DMS79 treated with DMSO at 0.1 percent for 48 hours (cell line): Measurements from ENCODE around the gene RUNX1.

Experiments used
- DNase-seq: peaks from one replicate; lab custom pipeline; 2025; lab: John Stamatoyannopoulos, UW

The RUNX1 gene

GRCh38 chr21:34992736-34993398 lies 56.2 kb downstream of the RUNX1 start:
- DNase-seq: no peak

GRCh38 chr21:34992180-34992579 lies 56.9 kb downstream of the RUNX1 start:
- no peak for DNase-seq

- DNase-seq: no peak
Measured at GRCh38 chr21:34991366-34991957, 57.6 kb downstream of the RUNX1 start.

GRCh38 chr21:34990842-34991241 lies 58.3 kb downstream of the RUNX1 start:
- no peak for DNase-seq

GRCh38 chr21:34989337-34990151 lies 59.6 kb downstream of the RUNX1 start:
- no peak for DNase-seq

GRCh38 chr21:34988625-34989024 lies 60.5 kb downstream of the RUNX1 start:
- no peak for DNase-seq

GRCh38 chr21:34988139-34988538 lies 61.0 kb downstream of the RUNX1 start:
- DNase-seq: no peak

GRCh38 chr21:34987501-34988072 lies 61.5 kb downstream of the RUNX1 start:
- no peak for DNase-seq

GRCh38 chr21:34986561-34987500 lies 62.3 kb downstream of the RUNX1 start:
- no peak for DNase-seq

- no peak for DNase-seq
Measured at GRCh38 chr21:34984356-34985058, 64.6 kb downstream of the RUNX1 start.

GRCh38 chr21:34983680-34984086 lies 65.4 kb downstream of the RUNX1 start:
- no peak for DNase-seq

- DNase-seq: no peak
Measured at GRCh38 chr21:34981791-34982190, 67.3 kb downstream of the RUNX1 start.

GRCh38 chr21:34980423-34981115 lies 68.5 kb downstream of the RUNX1 start:
- no peak for DNase-seq

- no peak for DNase-seq
Measured at GRCh38 chr21:34979383-34979782, 69.7 kb downstream of the RUNX1 start.

- no peak for DNase-seq
Measured at GRCh38 chr21:34977333-34977732, 71.8 kb downstream of the RUNX1 start.

GRCh38 chr21:34974162-34974981 lies 74.7 kb downstream of the RUNX1 start:
- DNase-seq: no peak

GRCh38 chr21:34973685-34974084 lies 75.4 kb downstream of the RUNX1 start:
- DNase-seq: no peak

GRCh38 chr21:34971656-34972055 lies 77.4 kb downstream of the RUNX1 start:
- no peak for DNase-seq

- no peak for DNase-seq
Measured at GRCh38 chr21:34970566-34970965, 78.5 kb downstream of the RUNX1 start.

GRCh38 chr21:34970167-34970500 lies 79.0 kb downstream of the RUNX1 start:
- no peak for DNase-seq
